IMR-90 (cell line): ENCODE results near the gene PCCA. TPM values are rescaled to one million over a fixed set of nuclear protein-coding genes. Genes with fewer than 3 reads are reported as not detected.

Source experiments
- ATAC-seq: fragments of 200-7000 bp; cut with Tn5 transposase; 2 replicates; pipeline ENCODE4 v1.9.1; 2020; ENCODE audit warnings: low read depth, mild to moderate bottlenecking, moderate library complexity
- BruUV-seq: library from RNA; stranded (reverse); fragments of 400-500 nt; replicated peaks from 2 replicates; lab custom pipeline; 2021; lab: Mats Ljungman, UMichigan
- CTCF ChIA-PET: fragments of 300-600 bp; formaldehyde crosslinking; extraction: SDS; loops from one replicate; lab custom pipeline; 2021; ENCODE audit warnings: antibody characterized with exemption; lab: Yijun Ruan, JAX
- POLR2A ChIA-PET: fragments of 300-600 bp; sonication (Branson Sonifier 250); formaldehyde crosslinking; loops from one replicate; lab custom pipeline; 2022; ENCODE audit warnings: antibody characterized with exemption; ENCODE audit not compliant: unreplicated experiment; lab: Charles Lee
- DNase-seq: peaks from one replicate; pipeline ENCODE4 v3.0.0; 2013
- H2AFZ ChIP-seq: replicated peaks from 2 replicates; pipeline ENCODE3; 2013; ENCODE audit warnings: low read length, mild to moderate bottlenecking; ENCODE audit not compliant: poor library complexity
- H2AK5ac ChIP-seq: 2 replicates; pipeline ENCODE4 v1.6.1; 2013; ENCODE audit warnings: low read depth, low read length, inconsistent platforms
- H2AK9ac ChIP-seq: replicated peaks from 2 replicates; pipeline ENCODE3; 2013; ENCODE audit warnings: mild to moderate bottlenecking, low read depth, low read length, moderate library complexity; ENCODE audit not compliant: poor library complexity
- H2BK120ac ChIP-seq: 2 replicates; pipeline ENCODE4 v1.6.1; 2013; ENCODE audit warnings: low read depth, low read length, inconsistent platforms
- H2BK15ac ChIP-seq: 3 replicates; pipeline ENCODE4 v1.6.1; 2013; ENCODE audit warnings: low read depth, low read length, inconsistent platforms
- H2BK20ac ChIP-seq: 2 replicates; pipeline ENCODE4 v1.6.1; 2013; ENCODE audit warnings: low read depth, mild to moderate bottlenecking, inconsistent platforms, low read length, moderate library complexity
- H2BK5ac ChIP-seq: 2 replicates; pipeline ENCODE4 v1.6.1; 2013; ENCODE audit warnings: mild to moderate bottlenecking, low read depth, low read length, inconsistent platforms; ENCODE audit not compliant: poor library complexity, severe bottlenecking
- H3K14ac ChIP-seq: replicated peaks from 2 replicates; pipeline ENCODE4 v1.6.1; 2013; ENCODE audit warnings: low read depth, low read length, inconsistent platforms
- H3K18ac ChIP-seq: 2 replicates; pipeline ENCODE4 v1.6.1; 2013; ENCODE audit warnings: low read depth, low read length, control low read depth
- H3K23ac ChIP-seq: 2 replicates; pipeline ENCODE4 v1.6.1; 2013; ENCODE audit warnings: low read depth, low read length, inconsistent platforms
- H3K27ac ChIP-seq: 2 replicates; pipeline ENCODE4 v1.5.1; 2013; ENCODE audit warnings: mild to moderate bottlenecking, control low read depth, low read length; ENCODE audit not compliant: insufficient read depth
- H3K27me3 ChIP-seq: 2 replicates; pipeline ENCODE4 v1.6.1; 2013; ENCODE audit warnings: low read length; ENCODE audit not compliant: control insufficient read depth, insufficient read depth
- H3K36me3 ChIP-seq: 2 replicates; pipeline ENCODE4 v1.6.1; 2013; ENCODE audit warnings: low read length, mixed read lengths; ENCODE audit not compliant: control insufficient read depth, insufficient read depth
- H3K4ac ChIP-seq: 2 replicates; pipeline ENCODE4 v1.6.1; 2013; ENCODE audit warnings: low read depth, low read length, inconsistent platforms
- H3K4me1 ChIP-seq: 2 replicates; pipeline ENCODE4 v1.6.1; 2013; ENCODE audit warnings: low read length, mixed read lengths; ENCODE audit not compliant: control insufficient read depth, insufficient read depth
- H3K4me2 ChIP-seq: 2 replicates; pipeline ENCODE4 v1.6.1; 2013; ENCODE audit warnings: low read depth, mild to moderate bottlenecking, control low read depth, low read length, moderate library complexity
- H3K4me3 ChIP-seq: 2 replicates; pipeline ENCODE4 v1.5.1; 2013; ENCODE audit warnings: low read depth, mild to moderate bottlenecking, control low read depth, low read length, moderate library complexity; ENCODE audit not compliant: insufficient read depth
- H3K56ac ChIP-seq: 2 replicates; pipeline ENCODE4 v1.6.1; 2013; ENCODE audit warnings: low read length, inconsistent platforms; ENCODE audit not compliant: insufficient read depth; ENCODE audit errors: extremely low read depth
- H3K79me1 ChIP-seq, 2 experiments: 2 replicates each; pipeline ENCODE4 v1.6.1; 2013; ENCODE audit warnings: low read length in 2 of 2, inconsistent platforms in 1 of 2, low read depth in 1 of 2
- H3K9ac ChIP-seq: 2 replicates; pipeline ENCODE4 v1.6.1; 2013; ENCODE audit warnings: low read depth, low read length, control low read depth
- H3K9me1 ChIP-seq: 2 replicates; pipeline ENCODE4 v1.6.1; 2013; ENCODE audit warnings: low read length, inconsistent platforms; ENCODE audit not compliant: insufficient read depth
- H3K9me3 ChIP-seq: 2 replicates; pipeline ENCODE4 v1.6.1; 2013; ENCODE audit warnings: low read length; ENCODE audit not compliant: control insufficient read depth, insufficient read depth
- H4K20me1 ChIP-seq: 2 replicates; pipeline ENCODE4 v1.6.1; 2013; ENCODE audit warnings: low read length, inconsistent platforms; ENCODE audit not compliant: insufficient read depth
- H4K5ac ChIP-seq: 2 replicates; pipeline ENCODE4 v1.6.1; 2013; ENCODE audit warnings: mild to moderate bottlenecking, low read depth, low read length, control low read depth
- H4K8ac ChIP-seq, 2 experiments: 2 replicates each; pipeline ENCODE4 v1.6.1; 2013; ENCODE audit warnings: low read depth in 2 of 2, low read length in 2 of 2, control low read depth in 1 of 2, inconsistent platforms in 1 of 2
- H4K91ac ChIP-seq: 2 replicates; pipeline ENCODE4 v1.6.1; 2013; ENCODE audit warnings: low read depth, low read length, inconsistent platforms; ENCODE audit not compliant: insufficient read depth
- BHLHE40 ChIP-seq: fragments of 150-350 bp; IDR thresholded peaks from 2 replicates; pipeline ENCODE4 v1.6.1; 2016; ENCODE audit warnings: mild to moderate bottlenecking, low read depth, low read length
- CEBPB ChIP-seq: IDR thresholded peaks from 2 replicates; pipeline ENCODE4 v1.6.1; 2012; ENCODE audit warnings: low read depth, low read length, improper control_type of control experiment
- CHD1 ChIP-seq: IDR thresholded peaks from 2 replicates; pipeline ENCODE4 v1.6.1; 2012; ENCODE audit warnings: low read depth, low read length, improper control_type of control experiment
- FOS ChIP-seq: fragments of 150-350 bp; IDR thresholded peaks from 2 replicates; pipeline ENCODE4 v1.6.1; 2016; ENCODE audit warnings: low read depth, low read length
- MAFK ChIP-seq: IDR thresholded peaks from 2 replicates; pipeline ENCODE4 v1.6.1; 2012; ENCODE audit warnings: low read depth, low read length, improper control_type of control experiment
- MAZ ChIP-seq: IDR thresholded peaks from 2 replicates; pipeline ENCODE4 v1.6.1; 2012; ENCODE audit warnings: low read depth, mild to moderate bottlenecking, low read length, improper control_type of control experiment, moderate library complexity, borderline replicate concordance
- MXI1 ChIP-seq: IDR thresholded peaks from 2 replicates; pipeline ENCODE4 v1.6.1; 2012; ENCODE audit warnings: low read depth, mild to moderate bottlenecking, low read length, moderate library complexity, borderline replicate concordance
- NFE2L2 ChIP-seq: fragments of 150-350 bp; IDR thresholded peaks from 2 replicates; pipeline ENCODE4 v1.6.1; 2016; ENCODE audit warnings: low read depth, mild to moderate bottlenecking, low read length
- POLR2A ChIP-seq: IDR thresholded peaks from 2 replicates; pipeline ENCODE4 v1.6.1; 2012; ENCODE audit warnings: mild to moderate bottlenecking, low read depth, low read length
- RAD21 ChIP-seq: IDR thresholded peaks from 2 replicates; pipeline ENCODE4 v1.6.1; 2012; ENCODE audit warnings: low read length, improper control_type of control experiment
- RCOR1 ChIP-seq: IDR thresholded peaks from 2 replicates; pipeline ENCODE4 v1.6.1; 2012; ENCODE audit warnings: mild to moderate bottlenecking, low read length, improper control_type of control experiment; ENCODE audit not compliant: insufficient replicate concordance
- RFX5 ChIP-seq: IDR thresholded peaks from 2 replicates; pipeline ENCODE4 v1.8.0; 2012; ENCODE audit warnings: low read depth, mild to moderate bottlenecking, low read length, moderate library complexity
- SMC3 ChIP-seq: fragments of 150-350 bp; IDR thresholded peaks from 2 replicates; pipeline ENCODE4 v1.6.1; 2016; ENCODE audit warnings: low read depth, mild to moderate bottlenecking, antibody characterized with exemption, low read length, moderate library complexity
- WGBS, 2 experiments: methylation state at CpG; one replicate each; pipeline versions ENCODE4 v1.1.5 to v1.1.7; 2013; ENCODE audit warnings: missing lambda C conversion rate in 2 of 2; ENCODE audit not compliant: insufficient read length in 1 of 2; ENCODE audit errors: extremely low coverage in 2 of 2; 5-methylcytosine and 5-hydroxymethylcytosine counted together
- dilution Hi-C: fragments of 300-500 bp; cut with HindIII; formaldehyde crosslinking; loops from one replicate; pipeline ENCODE4 v1.14.3; 2018; ENCODE audit warnings: low sequenced_read_pairs; ENCODE audit not compliant: unreplicated experiment
- in situ Hi-C: fragments of 300-500 bp; cut with MboI; formaldehyde crosslinking; loops from 3 replicates; pipeline ENCODE4 v1.14.3; 2019; ENCODE audit warnings: low sequenced_read_pairs, inconsistent platforms, mixed read lengths
- intact Hi-C: fragments of 100-400 bp; cut with micrococcal nuclease; formaldehyde crosslinking; loops from 2 replicates; pipeline ENCODE4 v1.10.0; 2022
- polyA plus RNA-seq, 3 experiments: library from polyadenylated mRNA; depleted of rRNA; stranded (reverse); fragments of >200 nt; gene quantifications; 2 replicates each; pipeline ENCODE4 v1.2.3, GENCODE V29; 2012; ENCODE audit warnings: low replicate concordance in 1 of 3
- total RNA-seq: library from RNA; depleted of rRNA; stranded (reverse); fragments of >200 nt; gene quantifications from 2 replicates; pipeline ENCODE4 v1.2.3, GENCODE V29; 2012
- TF ChIP-seq, protein P1 (sequence below): fragments of 150-350 bp; IDR thresholded peaks from 2 replicates; pipeline ENCODE4 v1.6.1; 2017; ENCODE audit warnings: mild to moderate bottlenecking, antibody characterized with exemption, low read length, low read depth
- TF ChIP-seq, protein P2 (sequence below): fragments of 150-350 bp; IDR thresholded peaks from 2 replicates; pipeline ENCODE4 v1.6.1; 2016; ENCODE audit warnings: low read depth, mild to moderate bottlenecking, low read length, moderate library complexity, borderline replicate concordance
- TF ChIP-seq, protein P3 (sequence below): conservative IDR thresholded peaks from 2 replicates; pipeline ENCODE4 v1.5.1; 2012; ENCODE audit warnings: mild to moderate bottlenecking, low read depth, low read length, improper control_type of control experiment

PCCA gene
- total and polyA plus RNA-seq, 2 of the 4 experiments (the other 2 are of a cell fraction) = 7.6 to 24.0 TPM

DNA sequence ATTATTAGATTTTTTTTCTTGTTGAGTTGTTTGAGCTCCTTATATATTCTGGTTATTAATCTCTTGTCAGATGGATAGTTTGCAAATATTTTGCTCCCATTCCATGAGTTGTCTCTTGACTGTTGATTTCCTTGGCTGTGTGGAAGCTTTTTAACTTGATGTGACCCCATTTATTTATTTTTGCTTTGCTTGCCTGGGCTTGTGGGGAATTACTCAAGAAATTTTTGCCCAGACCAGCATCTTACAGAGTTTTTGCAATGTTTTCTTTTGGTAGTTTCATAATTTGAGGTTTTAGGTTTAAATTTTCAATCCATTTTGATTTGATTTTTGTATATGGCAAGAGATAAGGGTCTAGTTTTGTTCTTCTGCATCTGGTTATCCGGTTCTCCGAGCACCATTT lies 124.7 kb downstream of the PCCA start:
- no peaks in the 10 kb centered on the region; the same call in 1 of the 2 replicates for H4K20me1 ChIP-seq
- in situ Hi-C loops (no loop called here), dilution Hi-C loops (no loop called here), intact Hi-C loops (loop anchor here (5.0 kb wide), 1 partner anchor 51 kb away; no protein-coding TSS in a partner anchor)
- DNase-seq = peak; percentile 44
- H3K56ac ChIP-seq = no peak overlapping the region
- no TSS peak for BruUV-seq
- ChIA-PET POLR2A (no interaction called here), CTCF (no interaction called here)
- no peak overlapping the region for H3K4me3 ChIP-seq
- no peak overlapping the region for H2AK9ac ChIP-seq
- H3K4ac ChIP-seq = no peak overlapping the region; the same call in 1 of the 2 replicates
- H2AFZ ChIP-seq = no peak overlapping the region
- H3K27ac ChIP-seq = peak overlapping the region; percentile 39; the same call in 1 of the 2 replicates
- H2BK15ac ChIP-seq = no peak overlapping the region; the same call in 2 of the 3 replicates
- H2BK20ac ChIP-seq = peak overlapping the region; percentile 83; the same call in 1 of the 2 replicates
- peaks cover 15% of the 10 kb centered on the region for H3K4me1 ChIP-seq
- H3K9me1 ChIP-seq = no peaks in the 10 kb centered on the region; the same call in none of the 2 replicates
- peak overlapping the region; percentile 37 for H2BK120ac ChIP-seq
- H3K36me3 ChIP-seq = no peaks in the 10 kb centered on the region
- H3K9ac ChIP-seq = no peak overlapping the region
- H4K91ac ChIP-seq = no peak overlapping the region
- H3K27me3 ChIP-seq = no peaks in the 10 kb centered on the region
- no peak overlapping the region for H2AK5ac ChIP-seq
- H3K4me2 ChIP-seq = no peak overlapping the region
- TF ChIP-seq NFE2L2 (no peak), RAD21 (no peak), BHLHE40 (no peak), CEBPB (no peak), RCOR1 (no peak), MAFK (no peak), POLR2A (no peak), RFX5 (no peak), MAZ (no peak), CHD1 (no peak), SMC3 (no peak), FOS (no peak), MXI1 (no peak)
- TF ChIP-seq, protein P1, sequence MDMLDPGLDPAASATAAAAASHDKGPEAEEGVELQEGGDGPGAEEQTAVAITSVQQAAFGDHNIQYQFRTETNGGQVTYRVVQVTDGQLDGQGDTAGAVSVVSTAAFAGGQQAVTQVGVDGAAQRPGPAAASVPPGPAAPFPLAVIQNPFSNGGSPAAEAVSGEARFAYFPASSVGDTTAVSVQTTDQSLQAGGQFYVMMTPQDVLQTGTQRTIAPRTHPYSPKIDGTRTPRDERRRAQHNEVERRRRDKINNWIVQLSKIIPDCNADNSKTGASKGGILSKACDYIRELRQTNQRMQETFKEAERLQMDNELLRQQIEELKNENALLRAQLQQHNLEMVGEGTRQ = no peak
- TF ChIP-seq, protein P2, sequence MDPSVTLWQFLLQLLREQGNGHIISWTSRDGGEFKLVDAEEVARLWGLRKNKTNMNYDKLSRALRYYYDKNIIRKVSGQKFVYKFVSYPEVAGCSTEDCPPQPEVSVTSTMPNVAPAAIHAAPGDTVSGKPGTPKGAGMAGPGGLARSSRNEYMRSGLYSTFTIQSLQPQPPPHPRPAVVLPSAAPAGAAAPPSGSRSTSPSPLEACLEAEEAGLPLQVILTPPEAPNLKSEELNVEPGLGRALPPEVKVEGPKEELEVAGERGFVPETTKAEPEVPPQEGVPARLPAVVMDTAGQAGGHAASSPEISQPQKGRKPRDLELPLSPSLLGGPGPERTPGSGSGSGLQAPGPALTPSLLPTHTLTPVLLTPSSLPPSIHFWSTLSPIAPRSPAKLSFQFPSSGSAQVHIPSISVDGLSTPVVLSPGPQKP = no peak
- TF ChIP-seq, protein P3, sequence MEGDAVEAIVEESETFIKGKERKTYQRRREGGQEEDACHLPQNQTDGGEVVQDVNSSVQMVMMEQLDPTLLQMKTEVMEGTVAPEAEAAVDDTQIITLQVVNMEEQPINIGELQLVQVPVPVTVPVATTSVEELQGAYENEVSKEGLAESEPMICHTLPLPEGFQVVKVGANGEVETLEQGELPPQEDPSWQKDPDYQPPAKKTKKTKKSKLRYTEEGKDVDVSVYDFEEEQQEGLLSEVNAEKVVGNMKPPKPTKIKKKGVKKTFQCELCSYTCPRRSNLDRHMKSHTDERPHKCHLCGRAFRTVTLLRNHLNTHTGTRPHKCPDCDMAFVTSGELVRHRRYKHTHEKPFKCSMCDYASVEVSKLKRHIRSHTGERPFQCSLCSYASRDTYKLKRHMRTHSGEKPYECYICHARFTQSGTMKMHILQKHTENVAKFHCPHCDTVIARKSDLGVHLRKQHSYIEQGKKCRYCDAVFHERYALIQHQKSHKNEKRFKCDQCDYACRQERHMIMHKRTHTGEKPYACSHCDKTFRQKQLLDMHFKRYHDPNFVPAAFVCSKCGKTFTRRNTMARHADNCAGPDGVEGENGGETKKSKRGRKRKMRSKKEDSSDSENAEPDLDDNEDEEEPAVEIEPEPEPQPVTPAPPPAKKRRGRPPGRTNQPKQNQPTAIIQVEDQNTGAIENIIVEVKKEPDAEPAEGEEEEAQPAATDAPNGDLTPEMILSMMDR = no peak
- H3K14ac ChIP-seq = no peak overlapping the region
- H2BK5ac ChIP-seq = peak overlapping the region; percentile 98
- H4K5ac ChIP-seq = no peak overlapping the region
- WGBS, 2 experiments = no CpG with 5 or more reads among the region's 2 CpGs
- H3K9me3 ChIP-seq = no peaks in the 10 kb centered on the region
- peaks cover 2 to 27% of the 10 kb centered on the region in 2 experiments; a peak in 3 of 4 replicates for H3K79me1 ChIP-seq
- no peak overlapping the region for H3K23ac ChIP-seq
- no peak for ATAC-seq
- H3K18ac ChIP-seq = peak overlapping the region; percentile 82; the same call in 1 of the 2 replicates
- H4K8ac ChIP-seq = no peak overlapping the region; a peak in 1 of 4 replicates
